NCI-H1694 (cell line): ENCODE results near the gene DPF1.
A peak's percentile ranks its signal among the peaks of the same experiment; 100 is the strongest.
"Not testable (repeated sequence)": the region's sequence is repeated elsewhere in the genome, so short reads cannot be mapped to it uniquely, and the experiment has no call there.

ENCODE experiments used
- DNase-seq: peaks from one replicate; lab custom pipeline; 2025; lab: John Stamatoyannopoulos, UW

The DPF1 gene

GRCh38 chr19:38224014-38224862 is at the start of gene DPF1:
DPF1 (minus strand) TSS chr19:38224222; CDS start chr19:38224142, 80 bp downstream.
- DNase-seq: no peak

- DNase-seq: no peak
Measured at GRCh38 chr19:38273499-38273898, 49.5 kb upstream of the DPF1 start.

DNA sequence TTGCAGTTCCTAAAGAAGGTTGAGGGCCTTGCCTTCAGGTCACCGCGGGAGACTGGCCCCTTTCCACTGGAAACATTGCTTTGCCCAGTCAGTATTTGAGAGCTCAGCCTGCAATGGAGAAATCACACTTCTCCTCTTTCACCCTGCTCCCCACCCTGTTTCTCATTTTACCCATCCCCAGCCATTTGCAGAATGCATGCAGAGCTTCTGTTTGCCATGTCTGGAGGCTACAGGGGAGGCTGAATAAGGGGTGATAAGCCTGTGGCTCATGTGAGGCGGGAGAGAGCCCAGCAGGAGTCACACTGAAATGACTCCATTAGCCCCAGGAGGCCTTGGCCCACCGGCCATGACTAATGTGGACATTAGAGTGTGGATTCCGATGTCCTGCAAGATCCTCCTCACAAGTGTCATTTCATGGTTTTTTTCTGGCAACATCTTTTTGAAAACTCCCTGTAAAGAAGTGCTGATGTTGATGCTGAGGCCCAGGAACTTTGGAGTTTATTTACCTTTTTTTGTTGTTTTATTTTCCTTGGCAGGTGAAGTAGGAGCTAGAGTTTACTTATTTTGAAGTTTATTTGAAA is 46.7 kb upstream of the DPF1 start:
- DNase-seq: no peak

DNA sequence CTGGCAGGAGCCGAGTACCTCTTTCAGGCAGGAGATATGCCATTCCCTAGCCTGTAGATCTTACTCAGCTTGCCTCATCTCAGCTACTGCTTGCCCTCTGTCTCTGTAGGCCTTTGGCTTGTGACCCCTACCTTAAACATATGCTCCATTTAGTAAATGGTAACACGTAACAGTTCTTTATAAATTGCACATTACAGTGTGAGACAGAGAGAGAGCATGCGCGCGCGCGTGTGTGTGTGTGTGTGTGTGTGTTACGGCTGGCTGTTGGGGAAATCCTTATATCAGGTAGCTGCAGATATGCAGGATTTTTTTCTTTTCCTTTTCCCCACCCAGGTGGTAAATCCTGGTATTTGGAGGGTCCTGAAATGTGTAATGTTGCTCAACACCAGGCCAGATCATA is 44.5 kb upstream of the DPF1 start:
- DNase-seq: no peak

DNA sequence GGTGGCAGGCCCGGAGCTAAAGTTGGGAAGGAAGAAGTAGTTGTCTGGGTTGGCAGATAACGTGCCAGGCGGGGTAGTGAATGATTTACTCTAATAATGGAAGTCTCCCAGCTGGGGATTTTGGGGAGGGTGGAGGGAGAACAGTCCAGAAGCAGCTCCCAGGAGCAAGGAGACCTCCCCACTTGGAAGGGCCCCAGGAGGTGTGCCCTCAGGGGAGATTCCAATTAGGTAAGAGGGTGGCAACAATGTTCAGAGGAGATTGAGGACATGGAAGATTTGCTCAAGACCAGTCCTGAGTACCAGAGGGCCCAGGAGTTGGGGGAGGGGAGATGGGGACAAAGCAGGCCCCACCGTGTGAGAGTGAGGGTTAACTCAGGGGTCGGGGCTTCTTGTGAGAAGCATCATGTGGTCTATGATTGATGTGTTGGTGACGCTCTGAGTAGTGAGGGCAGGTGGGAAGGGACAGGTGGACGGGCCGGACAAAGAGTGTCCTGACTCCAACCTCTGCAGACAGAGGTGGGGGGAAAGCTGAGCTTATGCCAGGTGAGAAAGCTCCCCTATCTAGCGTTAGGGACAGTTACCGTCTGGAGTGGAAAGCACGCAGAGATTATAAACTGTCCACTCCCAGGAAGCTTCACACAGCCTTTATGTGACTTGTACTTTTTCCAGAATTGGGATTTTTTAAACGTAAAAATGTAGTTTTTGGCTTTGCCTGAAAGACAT is 43.9 kb upstream of the DPF1 start:
- no peak for DNase-seq

DNA sequence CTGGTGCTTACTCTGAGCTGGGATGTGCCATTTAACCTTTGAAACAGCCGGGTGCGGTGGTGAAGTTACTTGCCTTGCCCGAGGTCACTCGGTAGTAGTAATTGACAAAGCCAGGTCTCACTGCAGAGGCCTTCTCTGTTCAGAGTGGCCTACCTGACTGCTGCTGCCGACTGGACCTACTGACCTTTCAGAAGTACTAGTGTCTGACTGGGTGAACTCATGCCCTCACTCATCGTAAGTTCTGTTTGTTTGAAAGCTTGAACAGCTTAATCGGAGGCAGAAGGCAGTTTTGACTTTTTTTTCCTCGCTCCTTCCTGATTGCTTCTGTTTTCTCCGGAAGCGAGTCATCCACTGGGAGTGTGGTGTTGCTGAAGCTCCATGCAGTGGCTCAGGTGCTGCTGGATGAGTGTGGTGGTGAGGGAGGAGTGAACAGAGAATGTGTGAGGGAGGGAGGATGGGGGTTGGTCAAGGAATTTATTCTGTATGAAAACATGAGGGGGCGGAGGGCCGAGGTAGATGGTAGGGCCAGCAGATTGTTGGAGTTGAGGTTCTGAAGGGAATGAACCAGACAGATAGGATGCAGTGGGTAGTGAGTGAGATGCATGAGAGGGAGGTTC is 43.1 kb upstream of the DPF1 start:
- no peak for DNase-seq

- DNase-seq: peak; percentile 22
Measured at GRCh38 chr19:38265921-38266429, 42.0 kb upstream of the DPF1 start.

DNA sequence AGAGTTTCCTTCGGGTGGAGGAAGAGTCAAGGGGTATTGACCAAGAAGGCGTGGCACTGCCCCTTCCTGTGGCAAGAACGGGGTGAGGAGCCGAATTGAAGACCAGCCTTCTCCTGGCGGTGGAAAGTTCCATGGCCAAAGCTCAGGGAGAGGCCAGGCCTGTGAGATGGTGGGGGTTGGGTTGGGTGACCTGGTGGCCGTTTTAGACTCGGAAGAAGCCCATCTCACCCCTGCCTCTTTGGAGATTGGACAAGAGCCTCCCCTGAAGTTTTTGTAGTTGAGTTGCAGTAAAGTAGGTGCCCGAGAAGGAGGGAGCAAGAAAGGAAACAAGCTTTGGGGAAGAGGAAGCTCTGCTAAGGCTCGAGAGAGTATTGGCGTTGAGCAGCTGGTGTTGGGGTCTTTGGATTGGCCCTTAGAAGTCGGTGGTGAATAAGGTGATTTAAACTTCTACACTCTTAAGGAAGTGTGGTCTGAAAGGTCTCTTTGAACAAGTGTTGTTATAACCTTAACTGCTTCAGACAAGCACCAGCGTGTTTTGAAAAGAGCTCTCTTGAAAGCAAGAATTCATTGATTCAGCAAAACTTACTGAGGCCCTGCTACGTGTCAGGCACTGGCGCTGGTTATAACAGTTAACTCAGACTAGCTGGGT is 41.3 kb upstream of the DPF1 start:
- DNase-seq: no peak

DNA sequence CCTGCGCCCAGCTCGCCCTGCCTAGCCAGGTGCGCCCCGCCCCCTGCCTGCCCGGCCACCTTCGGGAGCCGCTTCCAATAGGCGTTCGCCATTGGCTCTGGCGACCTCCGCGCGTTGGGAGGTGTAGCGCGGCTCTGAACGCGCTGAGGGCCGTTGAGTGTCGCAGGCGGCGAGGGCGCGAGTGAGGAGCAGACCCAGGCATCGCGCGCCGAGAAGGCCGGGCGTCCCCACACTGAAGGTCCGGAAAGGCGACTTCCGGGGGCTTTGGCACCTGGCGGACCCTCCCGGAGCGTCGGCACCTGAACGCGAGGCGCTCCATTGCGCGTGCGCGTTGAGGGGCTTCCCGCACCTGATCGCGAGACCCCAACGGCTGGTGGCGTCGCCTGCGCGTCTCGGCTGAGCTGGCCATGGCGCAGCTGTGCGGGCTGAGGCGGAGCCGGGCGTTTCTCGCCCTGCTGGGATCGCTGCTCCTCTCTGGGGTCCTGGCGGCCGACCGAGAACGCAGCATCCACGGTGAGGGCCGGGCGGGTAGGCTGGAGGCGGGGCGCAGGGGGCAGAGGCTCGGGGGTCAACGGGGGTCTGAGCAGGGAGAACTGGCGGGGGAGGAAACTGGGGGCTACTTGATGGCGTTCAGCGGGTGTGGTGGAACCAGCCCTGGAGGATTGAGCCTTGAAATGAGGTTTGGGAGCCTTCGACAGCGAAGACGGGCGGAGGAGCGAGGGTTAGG is 40.6 kb upstream of the DPF1 start, which contains the start of gene SPINT2:
Gene SPINT2, plus strand, starts transcription at position 88 of the 727 bp plus-strand sequence. Its CDS starts 320 bp downstream, at position 408.
- DNase-seq: no peak

GRCh38 chr19:38263689-38264485 is 39.9 kb upstream of the DPF1 start:
- no peak for DNase-seq

GRCh38 chr19:38262585-38263268 is 38.7 kb upstream of the DPF1 start:
- DNase-seq: no peak

GRCh38 chr19:38261942-38262341 is 37.9 kb upstream of the DPF1 start:
- not testable (repeated sequence) for DNase-seq

DNA sequence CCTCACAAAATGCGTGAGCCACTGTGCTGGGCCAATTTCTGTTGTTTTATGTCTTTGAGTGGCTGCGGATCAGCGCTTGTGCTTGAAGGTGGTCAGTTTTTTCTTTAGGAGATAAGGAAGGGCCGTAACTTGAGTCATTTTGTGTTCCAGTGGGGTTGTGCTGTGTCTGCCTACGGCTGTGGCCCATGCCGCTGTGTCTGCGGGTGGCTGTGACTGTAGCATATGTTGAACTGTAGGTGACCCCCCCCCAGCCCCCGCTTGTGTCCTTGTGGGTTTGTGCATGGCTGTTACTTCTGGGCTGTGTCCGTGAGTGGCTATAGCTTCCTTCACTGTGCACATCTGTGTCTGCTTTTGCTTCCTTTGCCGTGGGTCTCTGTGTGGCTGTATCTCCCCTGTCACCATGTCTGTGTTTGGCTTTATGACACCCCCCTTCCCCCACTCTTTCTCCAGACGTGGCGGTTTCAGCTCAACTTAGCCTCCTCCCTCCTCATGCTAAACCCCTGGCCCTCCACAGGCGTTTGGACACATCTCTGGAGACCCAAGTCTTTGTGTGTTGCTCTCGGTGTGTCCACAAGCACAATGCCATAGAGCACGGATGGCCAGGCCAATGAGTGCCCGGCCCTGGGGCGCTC is 31.5 kb upstream of the DPF1 start:
- DNase-seq: no peak

DNA sequence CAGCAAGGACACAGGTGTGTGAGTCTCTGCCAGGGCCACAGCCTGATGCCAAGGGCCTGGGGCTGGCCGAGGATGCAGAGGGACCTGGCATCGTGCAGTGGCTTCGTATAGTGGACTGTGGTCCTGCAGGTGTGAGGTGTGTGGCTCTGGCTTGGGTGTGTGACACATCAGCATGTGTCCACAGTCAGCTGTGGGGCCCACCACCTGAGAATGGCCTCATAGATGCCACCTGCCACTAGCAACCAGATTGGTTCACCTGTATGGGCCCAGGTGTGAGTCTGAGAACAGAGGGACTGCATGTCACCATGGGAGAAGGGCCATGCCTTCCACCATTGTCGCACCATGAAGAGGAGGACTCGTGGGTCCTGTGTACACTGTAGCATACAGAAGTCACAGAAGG is 29.8 kb upstream of the DPF1 start:
- DNase-seq: no peak

DNA sequence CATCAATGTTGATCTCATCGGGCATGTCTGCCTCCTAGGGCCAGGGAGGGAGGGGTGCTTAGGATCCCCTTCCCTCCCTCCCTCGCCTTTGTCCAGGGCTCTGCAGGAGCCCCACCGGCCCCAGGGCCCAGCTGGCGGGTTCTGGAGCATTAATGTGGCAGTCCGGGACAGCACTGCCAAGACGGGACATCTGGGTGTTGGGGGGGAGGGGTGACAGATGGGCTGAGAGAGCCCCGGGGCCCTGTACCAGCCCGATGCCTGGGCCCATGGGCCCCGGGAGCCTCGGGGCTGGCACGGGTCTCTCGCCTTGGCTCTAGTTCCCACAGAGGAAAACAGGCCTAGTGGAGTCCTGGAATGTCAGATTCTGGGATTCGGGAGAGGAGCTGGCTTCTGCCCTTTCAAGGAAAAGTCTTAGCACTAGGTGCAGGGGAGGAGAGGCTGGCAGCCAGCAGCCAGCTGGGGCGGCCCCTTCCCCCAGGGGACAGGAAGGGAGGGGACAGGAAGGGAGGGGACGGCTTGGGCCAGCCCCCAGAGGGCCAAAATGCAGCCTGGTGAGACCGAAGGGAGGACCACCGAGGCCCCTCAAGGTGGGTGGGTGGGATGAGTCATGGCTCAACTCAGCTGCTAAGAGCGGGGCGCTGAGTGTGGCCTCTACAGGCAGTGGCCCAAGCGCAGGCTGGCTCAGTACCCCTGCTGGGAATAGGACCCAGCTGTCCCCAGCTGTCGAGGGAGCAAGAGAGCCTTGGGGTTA is 29.1 kb upstream of the DPF1 start:
- DNase-seq: peak; percentile 86

DNA sequence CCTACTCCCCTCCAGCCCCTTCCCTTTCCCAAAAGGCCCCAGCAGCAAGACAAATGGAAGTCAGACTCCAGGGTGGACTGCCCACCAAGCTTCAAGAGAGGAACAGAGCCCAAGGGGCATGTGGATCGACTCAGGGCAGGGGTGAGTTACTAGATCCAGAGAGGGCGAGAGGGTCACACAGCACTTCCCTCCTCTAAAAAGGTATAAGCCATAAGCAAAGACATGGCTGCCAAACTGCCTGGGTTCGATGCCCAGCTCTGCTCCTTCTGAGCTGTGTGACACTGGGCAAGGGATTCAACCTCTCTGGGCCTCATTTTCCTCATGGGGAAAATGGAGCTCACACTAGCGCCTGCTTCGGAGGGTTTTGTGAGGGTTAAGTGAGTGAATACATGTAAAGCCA is 28.4 kb upstream of the DPF1 start:
- DNase-seq: peak; percentile 31

DNA sequence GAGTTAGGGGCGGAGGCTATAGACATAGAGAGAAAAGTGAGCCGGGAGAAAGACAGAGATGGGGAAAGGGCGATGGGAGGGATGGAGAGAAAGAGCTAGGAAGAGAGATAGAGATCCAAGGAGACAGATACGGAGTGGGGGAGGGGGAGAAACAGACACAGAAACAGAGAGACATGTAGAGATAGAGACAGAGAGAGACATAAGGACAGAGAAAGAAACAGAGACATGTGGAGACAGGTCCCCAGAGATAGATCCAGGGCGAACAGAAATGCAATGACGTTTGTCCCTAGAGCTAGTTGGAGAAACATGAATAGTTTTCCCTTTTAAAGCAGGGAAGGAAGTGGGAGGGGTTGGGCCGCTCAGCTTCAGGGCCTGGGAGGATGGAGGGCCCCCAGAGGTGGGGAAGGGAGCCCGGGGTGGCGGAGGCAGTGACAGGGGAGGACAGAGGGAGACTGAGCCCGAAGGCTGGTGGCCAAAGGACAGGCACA is 27.6 kb upstream of the DPF1 start:
- DNase-seq: peak; percentile 83
